Activated T-cell treated with anti-CD3 and anti-CD28 coated beads, Interleukin-2, amount 50 U/mL, for 4 hours (primary cell): ENCODE results near the gene NME3. TPM values are rescaled to one million over a fixed set of nuclear protein-coding genes. Genes with fewer than 3 reads are reported as not detected.
A peak's percentile ranks its signal among the peaks of the same experiment; 100 is the strongest.
"Not testable (repeated sequence)": the region's sequence is repeated elsewhere in the genome, so short reads cannot be mapped to it uniquely, and the experiment has no call there.

Experiments
- ATAC-seq, 2 donors: fragments of 200-7000 bp; cut with Tn5 transposase; one replicate each; pipeline ENCODE4 v1.10.0; 2021
- DNase-seq: peaks from one replicate; pipeline ENCODE4 v3.0.0-alpha.2; 2020
- H3K27me3 Mint-ChIP-seq: one replicate; pipeline ENCODE4 v1.8.0; 2021; ENCODE audit warnings: low read depth, mixed read lengths
- H3K36me3 Mint-ChIP-seq: one replicate; pipeline ENCODE4 v1.8.0; 2022; ENCODE audit warnings: mixed read lengths; ENCODE audit not compliant: insufficient read depth
- H3K4me1 Mint-ChIP-seq: one replicate; pipeline ENCODE4 v1.8.0; 2021; ENCODE audit warnings: low read depth, mixed read lengths
- H3K4me3 Mint-ChIP-seq: one replicate; pipeline ENCODE4 v1.8.0; 2021; ENCODE audit warnings: mild to moderate bottlenecking, moderate library complexity, mixed read lengths
- H3K9me3 Mint-ChIP-seq: one replicate; pipeline ENCODE4 v1.8.0; 2021; ENCODE audit warnings: mixed read lengths
- total RNA-seq, 3 donors: library from RNA; stranded (reverse); gene quantifications; one replicate each; pipeline ENCODE4 v1.2.1, GENCODE V29; 2021

NME3 gene
- total RNA-seq, 3 donors from 2014 or later = 37.2 to 37.6 (median 37.4) TPM

GRCh38 chr16:1809281-1809801 is 38.0 kb upstream of the NME3 start:
- no peaks in the 10 kb centered on the region for H3K27me3 Mint-ChIP-seq
- no peak for ATAC-seq
- no peak for DNase-seq
- H3K4me3 Mint-ChIP-seq = no peak overlapping the region
- H3K36me3 Mint-ChIP-seq = peaks cover 11% of the 10 kb centered on the region
- no peaks in the 10 kb centered on the region for H3K9me3 Mint-ChIP-seq
- peaks cover 7% of the 10 kb centered on the region for H3K4me1 Mint-ChIP-seq

GRCh38 chr16:1808691-1809090 is 37.3 kb upstream of the NME3 start:
- DNase-seq (no peak), ATAC-seq (no peak)
- H3K27me3 Mint-ChIP-seq = no peaks in the 10 kb centered on the region
- H3K9me3 Mint-ChIP-seq = no peaks in the 10 kb centered on the region
- H3K36me3 Mint-ChIP-seq = peaks cover 11% of the 10 kb centered on the region
- H3K4me3 Mint-ChIP-seq = no peak overlapping the region
- peaks cover 7% of the 10 kb centered on the region for H3K4me1 Mint-ChIP-seq

GRCh38 chr16:1807626-1808025 is 36.3 kb upstream of the NME3 start:
- no peaks in the 10 kb centered on the region for H3K27me3 Mint-ChIP-seq
- no peak overlapping the region for H3K4me3 Mint-ChIP-seq
- DNase-seq (no peak), ATAC-seq (no peak)
- H3K9me3 Mint-ChIP-seq = no peaks in the 10 kb centered on the region
- H3K4me1 Mint-ChIP-seq = peaks cover 2% of the 10 kb centered on the region
- peaks cover 9% of the 10 kb centered on the region for H3K36me3 Mint-ChIP-seq

- DNase-seq = no peak
- H3K9me3 Mint-ChIP-seq = peaks cover 4% of the 10 kb centered on the region
- no peaks in the 10 kb centered on the region for H3K4me1 Mint-ChIP-seq
- H3K27me3 Mint-ChIP-seq = no peaks in the 10 kb centered on the region
- no peak for ATAC-seq
- no peaks in the 10 kb centered on the region for H3K36me3 Mint-ChIP-seq
- H3K4me3 Mint-ChIP-seq = no peak overlapping the region
These were observed 29.4 kb upstream of the NME3 start for GRCh38 chr16:1800701-1801100.

GRCh38 chr16:1799263-1799662 is 27.9 kb upstream of the NME3 start:
- H3K4me3 Mint-ChIP-seq, ATAC-seq, H3K27me3 Mint-ChIP-seq, H3K9me3 Mint-ChIP-seq, DNase-seq, H3K4me1 Mint-ChIP-seq, H3K36me3 Mint-ChIP-seq: not testable (repeated sequence)

- H3K4me1 Mint-ChIP-seq = no peaks in the 10 kb centered on the region
- H3K9me3 Mint-ChIP-seq = peaks cover 4% of the 10 kb centered on the region
- no peaks in the 10 kb centered on the region for H3K36me3 Mint-ChIP-seq
- ATAC-seq (no peak), DNase-seq (no peak)
- no peaks in the 10 kb centered on the region for H3K27me3 Mint-ChIP-seq
- H3K4me3 Mint-ChIP-seq = no peak overlapping the region
These were observed 23.7 kb upstream of the NME3 start for GRCh38 chr16:1794908-1795666.

GRCh38 chr16:1794221-1794871 is 23.0 kb upstream of the NME3 start:
- no peaks in the 10 kb centered on the region for H3K36me3 Mint-ChIP-seq
- H3K27me3 Mint-ChIP-seq = no peaks in the 10 kb centered on the region
- no peaks in the 10 kb centered on the region for H3K4me1 Mint-ChIP-seq
- peaks cover 4% of the 10 kb centered on the region for H3K9me3 Mint-ChIP-seq
- ATAC-seq (no peak), DNase-seq (no peak)
- H3K4me3 Mint-ChIP-seq = no peak overlapping the region

- ATAC-seq (no peak), DNase-seq (no peak)
- Mint-ChIP-seq H3K4me3 (no peak within 1 kb of the TSS), H3K4me1 (no peaks in the 10 kb centered on the region), H3K27me3 (no peaks in the 10 kb centered on the region), H3K36me3 (peaks cover 4% of the 10 kb centered on the region), H3K9me3 (no peaks in the 10 kb centered on the region)
These were observed 22.4 kb upstream of the NME3 start, which contains the start of gene IGFALS for GRCh38 chr16:1793578-1794220. TSS of gene IGFALS (minus strand) at chr16:1793705. CDS start at chr16:1793652, 53 bp downstream.

GRCh38 chr16:1792836-1793577 is 21.7 kb upstream of the NME3 start:
- no peaks in the 10 kb centered on the region for H3K9me3 Mint-ChIP-seq
- no peaks in the 10 kb centered on the region for H3K27me3 Mint-ChIP-seq
- DNase-seq (no peak), ATAC-seq (no peak)
- no peaks in the 10 kb centered on the region for H3K4me1 Mint-ChIP-seq
- peaks cover 4% of the 10 kb centered on the region for H3K36me3 Mint-ChIP-seq
- H3K4me3 Mint-ChIP-seq = no peak overlapping the region

- Mint-ChIP-seq H3K9me3 (no peaks in the 10 kb centered on the region), H3K36me3 (peaks cover 4% of the 10 kb centered on the region), H3K4me3 (no peak overlapping the region), H3K4me1 (no peaks in the 10 kb centered on the region), H3K27me3 (no peaks in the 10 kb centered on the region)
- DNase-seq = no peak
- peak in 1 of 2 donors; percentile 16 for ATAC-seq
These were observed 20.8 kb upstream of the NME3 start for GRCh38 chr16:1791943-1792812.

GRCh38 chr16:1791256-1791942 is 20.1 kb upstream of the NME3 start:
- DNase-seq (no peak), ATAC-seq (no peak)
- H3K27me3 Mint-ChIP-seq = no peaks in the 10 kb centered on the region
- peaks cover 4% of the 10 kb centered on the region for H3K36me3 Mint-ChIP-seq
- no peaks in the 10 kb centered on the region for H3K9me3 Mint-ChIP-seq
- no peak overlapping the region for H3K4me3 Mint-ChIP-seq
- peaks cover 3% of the 10 kb centered on the region for H3K4me1 Mint-ChIP-seq

GRCh38 chr16:1790611-1791255 is 19.4 kb upstream of the NME3 start:
- DNase-seq (no peak), ATAC-seq (no peak)
- no peak overlapping the region for H3K4me3 Mint-ChIP-seq
- peaks cover 4% of the 10 kb centered on the region for H3K36me3 Mint-ChIP-seq
- H3K4me1 Mint-ChIP-seq = peaks cover 3% of the 10 kb centered on the region
- no peaks in the 10 kb centered on the region for H3K9me3 Mint-ChIP-seq
- H3K27me3 Mint-ChIP-seq = no peaks in the 10 kb centered on the region

GRCh38 chr16:1790261-1790610 is 18.9 kb upstream of the NME3 start:
- ATAC-seq (no peak), DNase-seq (no peak)
- no peaks in the 10 kb centered on the region for H3K9me3 Mint-ChIP-seq
- no peak overlapping the region for H3K4me3 Mint-ChIP-seq
- H3K4me1 Mint-ChIP-seq = peaks cover 8% of the 10 kb centered on the region
- no peaks in the 10 kb centered on the region for H3K27me3 Mint-ChIP-seq
- peaks cover 4% of the 10 kb centered on the region for H3K36me3 Mint-ChIP-seq
